OCI-LY1 (cell line): ENCODE measurements around the gene GCN1.

ENCODE experiments used
- H2AFZ ChIP-seq: fragments of 200-600 bp; sonication (generic), shearing (Covaris generic); 2 replicates; pipeline ENCODE4 v1.6.0; 2014; ENCODE audit warnings: antibody characterized with exemption, mild to moderate bottlenecking, low read length
- H3F3A ChIP-seq: fragments of 200-600 bp; sonication (generic), shearing (Covaris generic); 2 replicates; pipeline ENCODE4 v1.6.0; 2014; ENCODE audit warnings: mild to moderate bottlenecking, antibody characterized with exemption, low read length, moderate library complexity; ENCODE audit not compliant: insufficient read depth
- H3K27ac ChIP-seq: fragments of 200-600 bp; sonication (generic); 2 replicates; pipeline ENCODE4 v1.5.1; 2014; ENCODE audit warnings: low read length, mixed run types, mild to moderate bottlenecking, low read depth; ENCODE audit not compliant: poor library complexity, severe bottlenecking
- H3K27me3 ChIP-seq: fragments of 200-600 bp; sonication (generic); 2 replicates; pipeline ENCODE4 v1.6.0; 2014; ENCODE audit warnings: antibody characterized with exemption, mild to moderate bottlenecking, low read length, moderate library complexity; ENCODE audit not compliant: insufficient read depth
- H3K36me3 ChIP-seq: fragments of 200-600 bp; sonication (generic); 2 replicates; pipeline ENCODE4 v1.6.1; 2014; ENCODE audit warnings: mild to moderate bottlenecking, antibody characterized with exemption, low read length, moderate library complexity, mixed read lengths; ENCODE audit not compliant: insufficient read depth
- H3K4me1 ChIP-seq: fragments of 200-600 bp; sonication (generic); 2 replicates; pipeline ENCODE4 v1.5.1; 2014; ENCODE audit warnings: mild to moderate bottlenecking, low read length, moderate library complexity; ENCODE audit not compliant: insufficient read depth, severe bottlenecking
- H3K4me2 ChIP-seq: fragments of 200-600 bp; sonication (generic), shearing (Covaris generic); 2 replicates; pipeline ENCODE4 v1.6.1; 2014; ENCODE audit warnings: low read length
- H3K4me3 ChIP-seq: fragments of 200-600 bp; sonication (generic); 2 replicates; pipeline ENCODE4 v1.5.1; 2014; ENCODE audit warnings: low read length, low read depth, mild to moderate bottlenecking, mixed read lengths; ENCODE audit not compliant: poor library complexity, severe bottlenecking
- H3K79me2 ChIP-seq: fragments of 200-600 bp; shearing (Covaris generic); 2 replicates; pipeline ENCODE4 v1.6.1; 2016; ENCODE audit warnings: mixed run types, low read length, mixed read lengths; ENCODE audit not compliant: insufficient read depth
- H3K9ac ChIP-seq: fragments of 200-600 bp; sonication (generic), shearing (Covaris generic); 2 replicates; pipeline ENCODE4 v1.6.1; 2014; ENCODE audit warnings: mild to moderate bottlenecking, low read length, mixed read lengths
- H3K9me2 ChIP-seq: fragments of 200-600 bp; sonication (generic), shearing (Covaris generic); 2 replicates; pipeline ENCODE4 v1.6.1; 2014; ENCODE audit warnings: low read depth, mild to moderate bottlenecking, low read length, mixed read lengths
- H3K9me3 ChIP-seq: fragments of 200-600 bp; shearing (Covaris generic); 2 replicates; pipeline ENCODE4 v1.6.1; 2014; ENCODE audit warnings: low read length, mixed read lengths
- H4K20me1 ChIP-seq: fragments of 200-600 bp; sonication (generic), shearing (Covaris generic); 2 replicates; pipeline ENCODE4 v1.6.0; 2016; ENCODE audit warnings: mild to moderate bottlenecking, low read length; ENCODE audit not compliant: insufficient read depth
- EZH2 ChIP-seq: fragments of 200-600 bp; sonication (generic), shearing (Covaris generic); IDR thresholded peaks from 2 replicates; pipeline ENCODE4 v1.8.0; 2017; ENCODE audit warnings: borderline replicate concordance, mixed run types, mild to moderate bottlenecking, antibody characterized with exemption, low read length, moderate library complexity, mixed read lengths
- TF ChIP-seq, protein P1 (sequence below): fragments of 200-600 bp; sonication (generic), shearing (Covaris generic); IDR thresholded peaks from 2 replicates; pipeline ENCODE4 v1.5.1; 2017; ENCODE audit warnings: mild to moderate bottlenecking, antibody characterized with exemption, low read length, moderate library complexity, mixed read lengths

The GCN1 gene

DNA sequence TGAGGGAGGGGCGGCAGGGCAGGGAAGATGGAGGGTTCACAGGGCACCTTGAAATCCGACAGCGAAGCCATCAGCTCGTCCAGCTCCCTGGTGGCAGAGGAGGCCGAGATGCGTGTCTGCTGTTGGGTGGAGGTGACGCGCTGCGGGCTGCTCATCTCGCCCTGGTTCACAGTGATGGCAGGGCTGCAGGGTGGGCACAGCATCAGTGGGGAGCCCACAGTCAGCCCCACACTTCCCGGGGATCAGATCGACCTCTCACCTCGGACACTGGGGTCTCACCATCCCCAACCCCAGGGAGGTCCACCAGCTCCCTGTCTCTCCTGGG, 27.0 kb upstream of the GCN1 start:
- Histone ChIP-seq H2AFZ (no peak overlapping the region), H3F3A (no peaks in the 10 kb centered on the region), H3K27me3 (no peaks in the 10 kb centered on the region; the same call in 1 of the 2 replicates), H3K9me3 (no peaks in the 10 kb centered on the region), H3K27ac (no peak overlapping the region), H4K20me1 (no peaks in the 10 kb centered on the region), H3K36me3 (no peaks in the 10 kb centered on the region), H3K79me2 (no peaks in the 10 kb centered on the region), H3K4me3 (no peak overlapping the region), H3K9ac (no peak overlapping the region), H3K4me1 (peaks cover 18% of the 10 kb centered on the region), H3K4me2 (no peak overlapping the region), H3K9me2 (no peaks in the 10 kb centered on the region)
- no peak for TF ChIP-seq EZH2
- TF ChIP-seq, protein P1, sequence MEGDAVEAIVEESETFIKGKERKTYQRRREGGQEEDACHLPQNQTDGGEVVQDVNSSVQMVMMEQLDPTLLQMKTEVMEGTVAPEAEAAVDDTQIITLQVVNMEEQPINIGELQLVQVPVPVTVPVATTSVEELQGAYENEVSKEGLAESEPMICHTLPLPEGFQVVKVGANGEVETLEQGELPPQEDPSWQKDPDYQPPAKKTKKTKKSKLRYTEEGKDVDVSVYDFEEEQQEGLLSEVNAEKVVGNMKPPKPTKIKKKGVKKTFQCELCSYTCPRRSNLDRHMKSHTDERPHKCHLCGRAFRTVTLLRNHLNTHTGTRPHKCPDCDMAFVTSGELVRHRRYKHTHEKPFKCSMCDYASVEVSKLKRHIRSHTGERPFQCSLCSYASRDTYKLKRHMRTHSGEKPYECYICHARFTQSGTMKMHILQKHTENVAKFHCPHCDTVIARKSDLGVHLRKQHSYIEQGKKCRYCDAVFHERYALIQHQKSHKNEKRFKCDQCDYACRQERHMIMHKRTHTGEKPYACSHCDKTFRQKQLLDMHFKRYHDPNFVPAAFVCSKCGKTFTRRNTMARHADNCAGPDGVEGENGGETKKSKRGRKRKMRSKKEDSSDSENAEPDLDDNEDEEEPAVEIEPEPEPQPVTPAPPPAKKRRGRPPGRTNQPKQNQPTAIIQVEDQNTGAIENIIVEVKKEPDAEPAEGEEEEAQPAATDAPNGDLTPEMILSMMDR = no peak

GRCh38 chr12:120220838-120221575, 26.5 kb upstream of the GCN1 start:
- Histone ChIP-seq H2AFZ (no peak overlapping the region), H3K9ac (no peak overlapping the region), H4K20me1 (no peaks in the 10 kb centered on the region)

GRCh38 chr12:120218680-120219606, 24.4 kb upstream of the GCN1 start:
- H3K79me2 ChIP-seq = no peaks in the 10 kb centered on the region

More at GRCh38 chr12:120220838-120221575, 26.5 kb upstream of the GCN1 start:
- Histone ChIP-seq H3K9me2 (no peaks in the 10 kb centered on the region), H3K4me2 (no peak overlapping the region), H3K4me3 (no peak overlapping the region), H3K27me3 (no peaks in the 10 kb centered on the region; the same call in 1 of the 2 replicates), H3F3A (no peaks in the 10 kb centered on the region), H3K9me3 (no peaks in the 10 kb centered on the region), H3K79me2 (no peaks in the 10 kb centered on the region), H3K36me3 (no peaks in the 10 kb centered on the region), H3K27ac (no peak overlapping the region), H3K4me1 (peaks cover 15% of the 10 kb centered on the region)
- TF ChIP-seq, protein P1 = no peak
- no peak for TF ChIP-seq EZH2

More at GRCh38 chr12:120218680-120219606, 24.4 kb upstream of the GCN1 start:
- Histone ChIP-seq H3K4me1 (no peaks in the 10 kb centered on the region), H3K9me3 (no peaks in the 10 kb centered on the region), H2AFZ (no peak overlapping the region), H3K9me2 (no peaks in the 10 kb centered on the region), H3K27ac (no peak overlapping the region), H3F3A (no peaks in the 10 kb centered on the region), H3K9ac (no peak overlapping the region), H3K4me2 (no peak overlapping the region), H3K4me3 (no peak overlapping the region), H3K36me3 (no peaks in the 10 kb centered on the region), H3K27me3 (no peaks in the 10 kb centered on the region; the same call in 1 of the 2 replicates), H4K20me1 (no peaks in the 10 kb centered on the region)
- TF ChIP-seq EZH2 = no peak
- TF ChIP-seq, protein P1 = no peak
